Caco-2 (cell line): ENCODE results near the gene WDR43. TPM values are rescaled to one million over a fixed set of nuclear protein-coding genes. Genes with fewer than 3 reads are reported as not detected.
"Not testable (repeated sequence)": the region's sequence is repeated elsewhere in the genome, so short reads cannot be mapped to it uniquely, and the experiment has no call there.

Source experiments
- BruUV-seq: library from RNA; stranded (reverse); fragments of 400-500 nt; replicated peaks from 2 replicates; lab custom pipeline; 2021; lab: Mats Ljungman, UMichigan
- CTCF ChIA-PET: fragments of 300-600 bp; sonication (Branson Sonifier 250); formaldehyde crosslinking; loops from one replicate; lab custom pipeline; 2022; ENCODE audit warnings: antibody characterized with exemption; lab: Charles Lee
- POLR2A ChIA-PET: fragments of 300-600 bp; sonication (Branson Sonifier 250); formaldehyde crosslinking; loops from one replicate; lab custom pipeline; 2022; ENCODE audit warnings: antibody characterized with exemption; lab: Charles Lee
- DNase-seq, 2 experiments: peaks; one replicate each; pipeline versions ENCODE4 v3.0.0 to v3.0.0-alpha.2; 2020 to 2022
- H3K27me3 ChIP-seq: replicated peaks from 2 replicates; pipeline ENCODE4 v1.6.0; 2011; ENCODE audit warnings: low read length; ENCODE audit not compliant: control insufficient read depth, insufficient read depth
- H3K36me3 ChIP-seq: 2 replicates; pipeline ENCODE4 v1.5.1; 2011; ENCODE audit warnings: low read length; ENCODE audit not compliant: control insufficient read depth, insufficient read depth
- H3K4me1 ChIP-seq: fragments of 250-450 bp; sonication (Bioruptor Pico); 2 replicates; pipeline ENCODE4 v1.5.1; 2020; ENCODE audit warnings: mild to moderate bottlenecking
- H3K4me3 ChIP-seq: 2 replicates; pipeline ENCODE4 v1.5.1; 2011; ENCODE audit warnings: low read depth, mild to moderate bottlenecking, control low read depth, low read length
- H3K9me3 ChIP-seq: fragments of 250-450 bp; sonication (Bioruptor Pico); 2 replicates; pipeline ENCODE4 v1.5.1; 2020; ENCODE audit warnings: mild to moderate bottlenecking, moderate library complexity
- H3K27ac Mint-ChIP-seq: one replicate; pipeline ENCODE4 v1.8.0; 2022; ENCODE audit warnings: mixed read lengths; ENCODE audit not compliant: unreplicated experiment
- H3K27me3 Mint-ChIP-seq: one replicate; pipeline ENCODE4 v1.8.0; 2022; ENCODE audit warnings: mixed read lengths; ENCODE audit not compliant: insufficient read depth, unreplicated experiment
- H3K36me3 Mint-ChIP-seq: one replicate; pipeline ENCODE4 v1.8.0; 2022; ENCODE audit warnings: mild to moderate bottlenecking, mixed read lengths; ENCODE audit not compliant: insufficient read depth, unreplicated experiment
- H3K4me1 Mint-ChIP-seq: one replicate; pipeline ENCODE4 v1.8.0; 2022; ENCODE audit warnings: low read depth, mixed read lengths; ENCODE audit not compliant: unreplicated experiment
- H3K4me3 Mint-ChIP-seq: one replicate; pipeline ENCODE4 v1.8.0; 2022; ENCODE audit warnings: mild to moderate bottlenecking, moderate library complexity, mixed read lengths; ENCODE audit not compliant: unreplicated experiment
- H3K9me3 Mint-ChIP-seq: one replicate; pipeline ENCODE4 v1.8.0; 2022; ENCODE audit warnings: mixed read lengths; ENCODE audit not compliant: unreplicated experiment
- CTCF ChIP-seq, 2 experiments: fragments of 200-600 bp in 1 of 2; IDR thresholded peaks; 1 replicate in 1 of 2; 2 replicates in 1 of 2; pipeline versions ENCODE4 v1.5.1 to v1.8.0; 2011 to 2022; ENCODE audit warnings: antibody characterized with exemption in 1 of 2, control low read depth in 1 of 2, inconsistent platforms in 1 of 2, low read depth in 1 of 2, low read length in 1 of 2, mild to moderate bottlenecking in 1 of 2, moderate library complexity in 1 of 2; ENCODE audit not compliant: insufficient read depth in 1 of 2, severe bottlenecking in 1 of 2, unreplicated experiment in 1 of 2
- intact Hi-C: fragments of 100-400 bp; cut with micrococcal nuclease; formaldehyde crosslinking; loops from one replicate; pipeline ENCODE4 v1.10.0; 2022; ENCODE audit not compliant: unreplicated experiment
- total RNA-seq: library from RNA; stranded (reverse); gene quantifications from 2 replicates; pipeline ENCODE4 v1.2.3, GENCODE V29; 2022

Gene WDR43
- total RNA-seq, 1 experiment from 2014 or later = 133 TPM

DNA sequence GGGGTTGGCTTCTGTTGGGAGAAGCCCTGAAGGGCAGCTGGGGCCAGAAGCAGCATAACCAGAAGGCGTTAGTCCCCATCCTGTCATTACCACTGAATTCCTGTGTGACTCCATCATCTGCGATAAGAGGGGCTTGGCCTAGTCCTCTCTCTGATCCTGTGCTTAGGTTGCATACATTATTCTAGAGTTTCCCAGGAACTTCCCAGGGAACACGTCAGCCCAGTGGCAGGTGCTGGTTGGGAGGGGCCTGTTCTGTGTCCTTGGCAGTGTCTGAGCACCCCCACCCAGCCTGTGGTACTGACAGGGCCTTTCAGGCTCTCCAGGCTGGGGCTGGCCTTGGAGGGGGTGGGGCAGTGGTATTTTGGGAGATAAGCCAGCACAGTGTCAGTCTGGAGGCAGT is 82.1 kb downstream of the WDR43 start:
- H3K4me1 ChIP-seq = peaks cover 16% of the 10 kb centered on the region
- intact Hi-C loops = no loop called here
- no peaks in the 10 kb centered on the region for H3K27me3 ChIP-seq
- H3K36me3 Mint-ChIP-seq = peaks cover 6% of the 10 kb centered on the region
- H3K4me3 ChIP-seq = no peak overlapping the region
- no peaks in the 10 kb centered on the region; the same call in 1 of the 2 replicates for H3K9me3 ChIP-seq
- ChIA-PET CTCF (interaction anchor here (0.6 kb wide), 1 partner anchor 155 kb away, joined by 3 read pairs; no protein-coding TSS in a partner anchor), POLR2A (no interaction called here)
- H3K36me3 ChIP-seq = no peaks in the 10 kb centered on the region
- peak overlapping the region; percentile 76 for H3K27ac Mint-ChIP-seq
- H3K4me1 Mint-ChIP-seq = peaks cover 9% of the 10 kb centered on the region
- DNase-seq = peak; percentile 45 to 78
- H3K4me3 Mint-ChIP-seq = no peak overlapping the region
- no peaks in the 10 kb centered on the region for H3K27me3 Mint-ChIP-seq
- no peaks in the 10 kb centered on the region for H3K9me3 Mint-ChIP-seq
- TF ChIP-seq CTCF (IDR thresholded peaks at IDR 0.05; ENCODE audit: insufficient read depth in 1 of 2, low read depth in 1 of 2, low read length in 1 of 2, severe bottlenecking in 1 of 2, unreplicated experiment in 1 of 2) = no peak
- no TSS peak for BruUV-seq

DNA sequence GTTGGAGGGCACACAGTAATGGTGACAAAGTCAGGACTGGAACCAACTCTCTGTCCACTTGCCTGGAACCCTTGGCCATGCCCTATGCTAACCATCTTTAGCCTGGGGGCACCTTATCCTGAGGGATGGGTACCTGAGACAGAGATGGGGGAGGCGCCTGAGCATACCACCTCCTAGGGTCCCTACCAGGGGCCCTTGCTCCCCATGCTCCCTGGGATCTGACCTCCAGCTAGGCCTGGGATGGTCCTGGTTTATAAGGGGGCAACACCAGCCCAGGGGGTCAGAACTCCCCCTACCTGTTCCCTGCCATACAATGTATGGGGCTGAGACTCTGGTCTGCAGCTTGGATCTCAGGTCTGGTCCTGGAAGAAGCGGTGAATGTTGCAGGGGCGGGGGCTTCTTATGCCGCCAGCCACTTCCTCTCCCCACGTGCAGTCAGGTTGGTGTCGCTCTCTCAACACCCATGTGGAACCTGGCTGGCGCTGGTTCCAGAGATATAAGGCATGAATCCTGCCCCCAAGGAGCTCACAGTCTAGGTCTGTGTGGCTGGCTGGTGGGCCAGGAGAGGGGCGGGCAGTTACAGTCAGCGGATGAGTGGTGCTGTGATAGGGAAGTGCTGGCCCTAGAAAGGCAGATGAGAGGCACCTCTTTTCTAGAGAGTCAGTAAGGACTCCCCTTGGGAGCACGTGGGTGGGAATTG is 82.9 kb downstream of the WDR43 start:
- Histone ChIP-seq H3K4me3 (no peak overlapping the region), H3K27me3 (no peaks in the 10 kb centered on the region), H3K36me3 (no peaks in the 10 kb centered on the region), H3K4me1 (peaks cover 16% of the 10 kb centered on the region), H3K9me3 (no peaks in the 10 kb centered on the region)
- no peaks in the 10 kb centered on the region for H3K27me3 Mint-ChIP-seq
- TF ChIP-seq CTCF (IDR thresholded peaks at IDR 0.05; ENCODE audit: insufficient read depth in 1 of 2, low read depth in 1 of 2, low read length in 1 of 2, severe bottlenecking in 1 of 2, unreplicated experiment in 1 of 2) = no peak
- no peak overlapping the region for H3K4me3 Mint-ChIP-seq
- intact Hi-C loops = no loop called here
- peaks cover 6% of the 10 kb centered on the region for H3K36me3 Mint-ChIP-seq
- no TSS peak for BruUV-seq
- no peaks in the 10 kb centered on the region for H3K9me3 Mint-ChIP-seq
- ChIA-PET POLR2A (no interaction called here), CTCF (interaction anchor here (0.7 kb wide), 1 partner anchor 24 kb away, joined by 3 read pairs; no protein-coding TSS in a partner anchor)
- DNase-seq = no peak
- H3K27ac Mint-ChIP-seq = peak overlapping the region; percentile 76
- H3K4me1 Mint-ChIP-seq = peaks cover 9% of the 10 kb centered on the region

DNA sequence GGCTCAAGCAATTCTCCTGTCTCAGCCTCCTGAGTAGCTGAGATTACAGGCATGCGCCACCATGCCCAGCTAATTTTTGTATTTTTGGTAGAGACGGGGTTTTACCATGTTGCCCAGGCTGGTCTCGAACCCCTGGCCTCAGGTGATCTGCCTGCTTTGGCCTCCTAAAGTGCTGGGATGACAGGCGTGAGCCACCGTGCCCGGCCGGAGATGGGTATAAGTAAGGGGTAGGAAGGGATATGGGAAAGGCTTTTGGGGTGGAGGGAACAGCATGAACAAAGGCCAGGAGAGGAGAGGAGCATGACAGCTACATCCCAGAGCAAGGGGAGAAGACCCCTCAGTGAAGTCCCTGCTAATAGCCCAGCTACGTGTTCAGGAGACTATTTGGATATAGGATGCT is 83.5 kb downstream of the WDR43 start:
- H3K9me3 Mint-ChIP-seq, DNase-seq, POLR2A ChIA-PET, H3K4me1 Mint-ChIP-seq, H3K4me3 Mint-ChIP-seq, BruUV-seq, H3K27me3 ChIP-seq, H3K36me3 ChIP-seq, H3K9me3 ChIP-seq, H3K27me3 Mint-ChIP-seq, intact Hi-C loops, H3K4me3 ChIP-seq, H3K36me3 Mint-ChIP-seq, H3K27ac Mint-ChIP-seq: not testable (repeated sequence)
- H3K4me1 ChIP-seq = peaks cover 16% of the 10 kb centered on the region
- CTCF ChIA-PET = interaction anchor here (0.7 kb wide), 1 partner anchor 39 kb away, joined by 3 read pairs; no protein-coding TSS in a partner anchor
